ENCODE results near the gene CDADC1. TPM values are rescaled to one million over a fixed set of nuclear protein-coding genes. Genes with fewer than 3 reads are reported as not detected.
"Not testable (repeated sequence)": the region's sequence is repeated elsewhere in the genome, so short reads cannot be mapped to it uniquely, and the experiment has no call there.

Gene CDADC1
- total and polyA plus RNA-seq, 10 of the 15 experiments (the other 5 are each of a cell fraction or from before 2014, with no cell fraction given): 2.6 to 7.3 (median 5.2) TPM

- no peak for ATAC-seq
- no peaks in the 10 kb centered on the region for H3K4me1 ChIP-seq (ENCODE audit: control insufficient read depth, insufficient read depth, low read length)
- no peak overlapping the region for H3K9ac ChIP-seq (ENCODE audit: control insufficient read depth, insufficient read depth, low read length)
- BruUV-seq (replicated peaks): no TSS peak
- SMC1A ChIA-PET (ENCODE audit: uncharacterized antibody, unreplicated experiment): interaction anchor here (0.6 kb wide), 1 partner anchor 285 kb away, joined by 3 read pairs; no protein-coding TSS in a partner anchor
- in situ Hi-C loops (cut with MboI) (no loop called here), intact Hi-C loops (cut with micrococcal nuclease; ENCODE audit: unreplicated experiment) (no loop called here)
- no peaks in the 10 kb centered on the region for H3K36me3 ChIP-seq (ENCODE audit: control insufficient read depth in 2 of 2, insufficient read depth in 2 of 2, low read length in 1 of 2)
- POLR2A ChIA-PET: no interaction called here
- H2AFZ ChIP-seq (ENCODE audit: control insufficient read depth, low read depth, low read length): no peak overlapping the region
- RAD21 ChIA-PET (ENCODE audit: unreplicated experiment): no interaction called here
- H4K20me1 ChIP-seq (ENCODE audit: control insufficient read depth, insufficient read depth): no peaks in the 10 kb centered on the region
- no peak overlapping the region for H3K4me3 ChIP-seq
- no peaks in the 10 kb centered on the region for H3K27me3 ChIP-seq (replicated peaks in 1 of 2; ENCODE audit: control insufficient read depth in 2 of 2, insufficient read depth in 2 of 2, low read length in 1 of 2)
- CTCF ChIA-PET: no interaction called here
- H3K4me2 ChIP-seq (ENCODE audit: control insufficient read depth, insufficient read depth): no peak overlapping the region
- no peak for TF ChIP-seq ZZZ3 (IDR thresholded peaks at IDR 0.05; ENCODE audit: control insufficient read depth, insufficient read length, low read depth)
- 85% methylated on average over 7 of the region's 7 CpGs for WGBS (ENCODE audit: insufficient coverage, insufficient replicate concordance, low lambda C conversion rate, missing lambda C conversion rate)
- DNase-seq (ENCODE audit: low read depth, low spot score): no peak
- H3K9me3 ChIP-seq (replicated peaks; ENCODE audit: control insufficient read depth, insufficient read depth, low read length): no peaks in the 10 kb centered on the region
- no peaks in the 10 kb centered on the region for H3K79me2 ChIP-seq (ENCODE audit: control insufficient read depth, insufficient read depth, low read length)
- no peak overlapping the region for H3K27ac ChIP-seq (ENCODE audit: control insufficient read depth, insufficient read depth)
- FAIRE-seq: no peak
Measured at GRCh38 chr13:49323344-49323743, 75.6 kb downstream of the CDADC1 start.

GRCh38 chr13:49326222-49326917 is 78.6 kb downstream of the CDADC1 start:
- in situ Hi-C loops (cut with MboI) (no loop called here), intact Hi-C loops (cut with micrococcal nuclease; ENCODE audit: unreplicated experiment) (no loop called here)
- ChIA-PET POLR2A (no interaction called here), SMC1A (ENCODE audit: uncharacterized antibody, unreplicated experiment) (no interaction called here), RAD21 (ENCODE audit: unreplicated experiment) (no interaction called here), CTCF (no interaction called here)
- no peak overlapping the region for H3K4me3 ChIP-seq
- no TSS peak for BruUV-seq (replicated peaks)
- TF ChIP-seq ATF7 (IDR thresholded peaks at IDR 0.05; ENCODE audit: low read depth) (no peak), MXI1 (IDR thresholded peaks at IDR 0.05; ENCODE audit: low read depth, low read length) (no peak), BHLHE40 (IDR thresholded peaks at IDR 0.05; ENCODE audit: borderline replicate concordance in 1 of 2, low read depth in 2 of 2, low read length in 1 of 2) (peak in 1 of 2 experiments; percentile 12; a peak in 1 of 4 replicates)
- H3K36me3 ChIP-seq (ENCODE audit: control insufficient read depth in 2 of 2, insufficient read depth in 2 of 2, low read length in 1 of 2): no peaks in the 10 kb centered on the region
- FAIRE-seq (no peak), DNase-seq (ENCODE audit: low read depth, low spot score) (no peak), ATAC-seq (0 out of 3 replicates have a peak, but pooled peaks have one; percentile 18)
- no peaks in the 10 kb centered on the region for H3K4me1 ChIP-seq (ENCODE audit: control insufficient read depth, insufficient read depth, low read length)
- no peak overlapping the region for H3K9ac ChIP-seq (ENCODE audit: control insufficient read depth, insufficient read depth, low read length)
- H3K27me3 ChIP-seq (replicated peaks in 1 of 2; ENCODE audit: control insufficient read depth in 2 of 2, insufficient read depth in 2 of 2, low read length in 1 of 2): no peaks in the 10 kb centered on the region
- no peak overlapping the region; the same call in 1 of the 2 replicates for H2AFZ ChIP-seq (ENCODE audit: control insufficient read depth, low read depth, low read length)
- WGBS (ENCODE audit: insufficient coverage, insufficient replicate concordance, low lambda C conversion rate, missing lambda C conversion rate): 74% methylated on average over 7 of the region's 7 CpGs
- H3K27ac ChIP-seq (ENCODE audit: control insufficient read depth, insufficient read depth): no peak overlapping the region
- H4K20me1 ChIP-seq (ENCODE audit: control insufficient read depth, insufficient read depth): no peaks in the 10 kb centered on the region
- no peaks in the 10 kb centered on the region for H3K79me2 ChIP-seq (ENCODE audit: control insufficient read depth, insufficient read depth, low read length)
- H3K4me2 ChIP-seq (ENCODE audit: control insufficient read depth, insufficient read depth): no peak overlapping the region
- H3K9me3 ChIP-seq (replicated peaks; ENCODE audit: control insufficient read depth, insufficient read depth, low read length): no peaks in the 10 kb centered on the region

- CTCF ChIA-PET; H3K9ac ChIP-seq (ENCODE audit: control insufficient read depth, insufficient read depth, low read length); RAD21 ChIA-PET (ENCODE audit: unreplicated experiment); H3K27me3 ChIP-seq (replicated peaks in 1 of 2; ENCODE audit: control insufficient read depth in 2 of 2, insufficient read depth in 2 of 2, low read length in 1 of 2); ATAC-seq; H4K20me1 ChIP-seq (ENCODE audit: control insufficient read depth, insufficient read depth); POLR2A ChIA-PET; DNase-seq (ENCODE audit: low read depth, low spot score); H3K4me2 ChIP-seq (ENCODE audit: control insufficient read depth, insufficient read depth); SMC1A ChIA-PET (ENCODE audit: uncharacterized antibody, unreplicated experiment); H2AFZ ChIP-seq (ENCODE audit: control insufficient read depth, low read depth, low read length); BruUV-seq (replicated peaks); H3K27ac ChIP-seq (ENCODE audit: control insufficient read depth, insufficient read depth); H3K9me3 ChIP-seq (replicated peaks; ENCODE audit: control insufficient read depth, insufficient read depth, low read length); H3K36me3 ChIP-seq (ENCODE audit: control insufficient read depth in 2 of 2, insufficient read depth in 2 of 2, low read length in 1 of 2); H3K4me1 ChIP-seq (ENCODE audit: control insufficient read depth, insufficient read depth, low read length); FAIRE-seq; intact Hi-C loops (cut with micrococcal nuclease; ENCODE audit: unreplicated experiment); in situ Hi-C loops (cut with MboI); H3K4me3 ChIP-seq; H3K79me2 ChIP-seq (ENCODE audit: control insufficient read depth, insufficient read depth, low read length): not testable (repeated sequence)
- 94% methylated on average over 3 of the region's 3 CpGs for WGBS (ENCODE audit: insufficient coverage, insufficient replicate concordance, low lambda C conversion rate, missing lambda C conversion rate)
Measured at GRCh38 chr13:49327145-49327544, 79.4 kb downstream of the CDADC1 start.

Measured in GM12878 (cell line).